Astrocyte (in vitro differentiated cells and primary cell): ENCODE measurements around the gene SAPCD2.

Source experiments
- EZH2 ChIP-seq: IDR thresholded peaks from 2 replicates; pipeline ENCODE4 v1.6.1; 2012; ENCODE audit warnings: mild to moderate bottlenecking, low read length, inconsistent platforms; ENCODE audit not compliant: insufficient read depth
- TF ChIP-seq, protein P1 (sequence below): IDR thresholded peaks from 2 replicates; pipeline ENCODE4 v1.5.1; 2011; ENCODE audit warnings: low read depth, mild to moderate bottlenecking, inconsistent platforms, low read length, moderate library complexity; ENCODE audit not compliant: insufficient read depth

GRCh38 chr9:137117269-137117731 lies 46.9 kb upstream of the SAPCD2 start:
- TF ChIP-seq, protein P1, sequence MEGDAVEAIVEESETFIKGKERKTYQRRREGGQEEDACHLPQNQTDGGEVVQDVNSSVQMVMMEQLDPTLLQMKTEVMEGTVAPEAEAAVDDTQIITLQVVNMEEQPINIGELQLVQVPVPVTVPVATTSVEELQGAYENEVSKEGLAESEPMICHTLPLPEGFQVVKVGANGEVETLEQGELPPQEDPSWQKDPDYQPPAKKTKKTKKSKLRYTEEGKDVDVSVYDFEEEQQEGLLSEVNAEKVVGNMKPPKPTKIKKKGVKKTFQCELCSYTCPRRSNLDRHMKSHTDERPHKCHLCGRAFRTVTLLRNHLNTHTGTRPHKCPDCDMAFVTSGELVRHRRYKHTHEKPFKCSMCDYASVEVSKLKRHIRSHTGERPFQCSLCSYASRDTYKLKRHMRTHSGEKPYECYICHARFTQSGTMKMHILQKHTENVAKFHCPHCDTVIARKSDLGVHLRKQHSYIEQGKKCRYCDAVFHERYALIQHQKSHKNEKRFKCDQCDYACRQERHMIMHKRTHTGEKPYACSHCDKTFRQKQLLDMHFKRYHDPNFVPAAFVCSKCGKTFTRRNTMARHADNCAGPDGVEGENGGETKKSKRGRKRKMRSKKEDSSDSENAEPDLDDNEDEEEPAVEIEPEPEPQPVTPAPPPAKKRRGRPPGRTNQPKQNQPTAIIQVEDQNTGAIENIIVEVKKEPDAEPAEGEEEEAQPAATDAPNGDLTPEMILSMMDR = no peak
- no peak for TF ChIP-seq EZH2
